ENCODE results near the gene NEDD4. TPM values are rescaled to one million over a fixed set of nuclear protein-coding genes. Genes with fewer than 3 reads are reported as not detected.
"Not testable (repeated sequence)": the region's sequence is repeated elsewhere in the genome, so short reads cannot be mapped to it uniquely, and the experiment has no call there.

Gene NEDD4
- total RNA-seq, 1 experiment from 2014 or later = 18.8 TPM

- H3K36me3 ChIP-seq (ENCODE audit: control insufficient read depth, insufficient read depth, low read length); DNase-seq (ENCODE audit: low read depth, low spot score); H3K27me3 ChIP-seq (ENCODE audit: control insufficient read depth, insufficient read depth, low read length); H3K27ac ChIP-seq (ENCODE audit: low read length); H3K9me3 ChIP-seq (ENCODE audit: control insufficient read depth, insufficient read depth, low read depth, low read length); POLR2A ChIA-PET; CTCF ChIA-PET; intact Hi-C loops (cut with micrococcal nuclease; ENCODE audit: unreplicated experiment); H3K4me3 ChIP-seq (ENCODE audit: low read depth in 2 of 2, low read length in 2 of 2); in situ Hi-C loops (cut with HindIII; ENCODE audit: low pct_unique_long_range_greater_than_20kb, low sequenced_read_pairs); ATAC-seq; BruUV-seq (replicated peaks); H3K4me1 ChIP-seq (ENCODE audit: control insufficient read depth, insufficient read depth, low read length): not testable (repeated sequence)
Measured at GRCh38 chr15:56004281-56004680, 10.9 kb upstream of the NEDD4 start.

- POLR2A ChIA-PET; DNase-seq (ENCODE audit: low read depth, low spot score); H3K4me1 ChIP-seq (ENCODE audit: control insufficient read depth, insufficient read depth, low read length); H3K4me3 ChIP-seq (ENCODE audit: low read depth in 2 of 2, low read length in 2 of 2); H3K27me3 ChIP-seq (ENCODE audit: control insufficient read depth, insufficient read depth, low read length); in situ Hi-C loops (cut with HindIII; ENCODE audit: low pct_unique_long_range_greater_than_20kb, low sequenced_read_pairs); CTCF ChIA-PET; intact Hi-C loops (cut with micrococcal nuclease; ENCODE audit: unreplicated experiment); H3K9me3 ChIP-seq (ENCODE audit: control insufficient read depth, insufficient read depth, low read depth, low read length); ATAC-seq; H3K36me3 ChIP-seq (ENCODE audit: control insufficient read depth, insufficient read depth, low read length); H3K27ac ChIP-seq (ENCODE audit: low read length); BruUV-seq (replicated peaks): not testable (repeated sequence)
Measured at GRCh38 chr15:56003777-56004176, 10.4 kb upstream of the NEDD4 start.

- intact Hi-C loops (cut with micrococcal nuclease; ENCODE audit: unreplicated experiment); in situ Hi-C loops (cut with HindIII; ENCODE audit: low pct_unique_long_range_greater_than_20kb, low sequenced_read_pairs); H3K27me3 ChIP-seq (ENCODE audit: control insufficient read depth, insufficient read depth, low read length); H3K36me3 ChIP-seq (ENCODE audit: control insufficient read depth, insufficient read depth, low read length); ATAC-seq; H3K4me1 ChIP-seq (ENCODE audit: control insufficient read depth, insufficient read depth, low read length); CTCF ChIA-PET; POLR2A ChIA-PET; DNase-seq (ENCODE audit: low read depth, low spot score); BruUV-seq (replicated peaks); H3K4me3 ChIP-seq (ENCODE audit: low read depth in 2 of 2, low read length in 2 of 2); H3K9me3 ChIP-seq (ENCODE audit: control insufficient read depth, insufficient read depth, low read depth, low read length): not testable (repeated sequence)
- peak overlapping the region; percentile 44; the same call in 1 of the 2 replicates for H3K27ac ChIP-seq (ENCODE audit: low read length)
Measured at GRCh38 chr15:56003277-56003676, 9.9 kb upstream of the NEDD4 start.

- DNase-seq (ENCODE audit: low read depth, low spot score) (no peak), ATAC-seq (no peak)
- ChIA-PET CTCF (no interaction called here), POLR2A (no interaction called here)
- intact Hi-C loops (cut with micrococcal nuclease; ENCODE audit: unreplicated experiment) (no loop called here), in situ Hi-C loops (cut with HindIII; ENCODE audit: low pct_unique_long_range_greater_than_20kb, low sequenced_read_pairs) (no loop called here)
- TF ChIP-seq TCF7L2 (IDR thresholded peaks at IDR 0.05; ENCODE audit: low read depth, low read length) = no peak
- TF ChIP-seq SIN3A (IDR thresholded peaks at IDR 0.05; ENCODE audit: borderline replicate concordance, insufficient read depth, low read depth, low read length) = no peak
- no peak for TF ChIP-seq CTCF (IDR thresholded peaks at IDR 0.05)
- TF ChIP-seq REST (IDR thresholded peaks at IDR 0.05; ENCODE audit: insufficient read depth in 1 of 2, low read depth in 2 of 2, low read length in 1 of 2) = no peak
- TF ChIP-seq POLR2AphosphoS5 (IDR thresholded peaks at IDR 0.05; ENCODE audit: low read depth, low read length) = no peak
- Histone ChIP-seq H3K27ac (ENCODE audit: low read length) (no peak overlapping the region), H3K4me1 (ENCODE audit: control insufficient read depth, insufficient read depth, low read length) (no peaks in the 10 kb centered on the region), H3K9me3 (ENCODE audit: control insufficient read depth, insufficient read depth, low read depth, low read length) (no peaks in the 10 kb centered on the region), H3K36me3 (ENCODE audit: control insufficient read depth, insufficient read depth, low read length) (no peaks in the 10 kb centered on the region), H3K4me3 (ENCODE audit: low read depth in 2 of 2, low read length in 2 of 2) (no peak overlapping the region), H3K27me3 (ENCODE audit: control insufficient read depth, insufficient read depth, low read length) (no peaks in the 10 kb centered on the region)
- no TSS peak for BruUV-seq (replicated peaks)
Measured at GRCh38 chr15:56001471-56002078, 8.2 kb upstream of the NEDD4 start.

Data from Panc1 (cell line).